GF-D8 (cell line): Measurements from ENCODE around the gene KRT8.
"Not testable (repeated sequence)": the region's sequence is repeated elsewhere in the genome, so short reads cannot be mapped to it uniquely, and the experiment has no call there.

Experiments used
- DNase-seq: peaks from one replicate; lab custom pipeline; 2025; lab: John Stamatoyannopoulos, UW

The KRT8 gene

DNA sequence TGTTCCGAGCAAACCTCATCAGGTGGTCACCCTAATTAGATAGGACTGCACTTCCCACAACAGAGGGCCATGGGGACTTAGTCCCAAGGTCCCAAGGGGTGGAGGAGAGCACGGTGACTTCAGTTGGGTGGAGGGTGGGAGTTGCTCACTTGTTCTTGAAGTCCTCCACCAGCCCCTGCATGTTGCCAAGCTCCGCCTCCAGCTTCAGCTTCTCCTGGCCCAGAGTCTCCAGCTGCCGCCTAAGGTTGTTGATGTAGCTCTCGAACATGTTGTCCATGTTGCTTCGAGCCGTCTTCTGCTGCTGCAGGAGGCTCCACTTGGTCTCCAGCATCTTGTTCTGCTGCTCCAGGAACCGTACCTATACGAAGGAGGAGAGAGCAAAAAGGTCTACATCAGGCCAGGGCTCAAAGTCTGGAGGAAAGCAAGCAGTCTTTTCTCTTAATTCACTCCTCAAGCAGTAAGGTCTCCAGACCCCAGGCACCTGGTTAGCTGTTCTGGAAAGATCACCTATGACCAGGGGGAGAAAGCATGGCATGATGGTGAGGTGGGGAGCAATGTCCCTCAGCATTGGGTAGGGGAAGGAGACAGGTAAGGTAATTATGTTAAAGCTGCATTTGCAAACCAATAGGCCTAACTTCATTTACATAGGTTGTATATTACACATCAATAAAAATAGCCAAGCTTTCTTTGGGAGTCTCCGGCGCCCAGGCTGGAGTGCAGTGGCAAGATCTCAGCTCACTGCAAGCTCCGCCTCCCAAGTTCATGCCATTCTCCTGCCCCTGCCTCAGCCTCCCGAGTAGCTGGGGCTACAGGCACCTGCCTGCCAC is 2.9 kb downstream of the KRT8 start:
- no peak for DNase-seq

DNA sequence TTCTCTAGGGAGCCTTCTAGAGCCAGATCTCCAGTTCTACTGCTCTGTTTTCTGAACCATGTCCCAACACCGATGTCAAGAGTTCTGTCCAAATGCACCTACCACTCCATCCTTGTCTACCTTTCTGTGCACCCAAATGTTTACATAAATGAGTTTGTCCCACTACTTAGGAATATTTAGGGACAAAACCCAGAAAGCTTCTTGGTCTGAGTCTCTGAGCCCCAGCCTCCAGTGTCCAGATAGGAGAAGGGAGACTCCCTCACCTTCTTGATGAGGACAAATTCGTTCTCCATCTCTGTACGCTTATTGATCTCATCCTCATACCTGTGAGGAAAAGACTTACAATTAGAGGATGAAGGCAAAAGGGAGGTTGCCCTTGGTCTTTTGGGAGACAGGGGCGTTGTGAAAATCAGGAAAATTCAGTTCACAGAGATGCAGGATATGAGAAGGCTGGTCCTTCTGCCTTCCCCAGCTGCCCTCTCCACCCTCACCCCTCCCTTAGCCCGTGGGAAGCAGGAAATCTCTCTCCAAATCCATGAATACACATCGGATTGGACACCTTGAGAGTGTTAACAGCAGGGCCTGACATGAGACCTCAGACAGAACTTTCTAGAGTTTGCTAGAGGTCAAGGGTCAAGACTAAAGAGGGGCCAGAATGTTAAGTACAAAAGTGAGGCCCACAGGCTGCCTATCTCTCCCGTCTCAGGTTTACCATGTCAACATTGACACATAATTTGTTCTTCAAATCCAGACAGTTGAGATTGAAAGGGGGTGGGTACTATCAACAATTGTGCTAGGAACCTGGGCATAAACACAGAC is 3.8 kb downstream of the KRT8 start:
- DNase-seq: no peak

DNA sequence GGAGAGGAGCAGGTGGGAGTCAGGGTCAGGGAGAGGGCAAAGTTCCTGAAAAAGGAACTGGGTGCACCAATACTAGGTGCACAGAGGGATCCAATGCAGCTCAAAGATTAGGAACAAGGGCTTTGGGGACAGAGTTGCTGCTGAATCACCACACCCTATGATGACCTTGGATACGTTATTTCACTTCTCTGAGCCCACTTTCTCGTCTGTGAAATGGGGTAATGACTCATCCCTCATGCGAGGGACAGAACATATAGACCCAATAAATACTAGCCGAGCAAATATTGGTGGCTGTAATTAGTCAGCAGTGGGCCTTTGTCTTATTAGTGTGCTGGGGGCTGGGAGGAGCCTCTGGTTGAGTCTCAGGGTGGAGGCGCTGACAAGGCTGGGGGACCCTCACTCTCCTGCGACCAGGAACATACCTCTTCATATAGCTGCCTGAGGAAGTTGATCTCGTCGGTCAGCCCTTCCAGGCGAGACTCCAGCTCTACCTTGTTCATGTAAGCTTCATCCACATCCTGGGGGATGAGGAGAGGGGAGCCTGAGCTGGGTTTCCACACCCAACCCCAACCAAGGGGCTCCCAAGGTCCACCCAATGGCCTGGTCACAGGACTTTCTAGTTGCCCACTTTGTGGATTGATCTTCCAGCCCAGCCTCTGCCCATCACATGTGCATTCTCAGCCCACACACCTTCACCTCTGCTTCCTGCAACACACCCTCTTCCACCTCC is 4.5 kb downstream of the KRT8 start:
- DNase-seq: no peak

DNA sequence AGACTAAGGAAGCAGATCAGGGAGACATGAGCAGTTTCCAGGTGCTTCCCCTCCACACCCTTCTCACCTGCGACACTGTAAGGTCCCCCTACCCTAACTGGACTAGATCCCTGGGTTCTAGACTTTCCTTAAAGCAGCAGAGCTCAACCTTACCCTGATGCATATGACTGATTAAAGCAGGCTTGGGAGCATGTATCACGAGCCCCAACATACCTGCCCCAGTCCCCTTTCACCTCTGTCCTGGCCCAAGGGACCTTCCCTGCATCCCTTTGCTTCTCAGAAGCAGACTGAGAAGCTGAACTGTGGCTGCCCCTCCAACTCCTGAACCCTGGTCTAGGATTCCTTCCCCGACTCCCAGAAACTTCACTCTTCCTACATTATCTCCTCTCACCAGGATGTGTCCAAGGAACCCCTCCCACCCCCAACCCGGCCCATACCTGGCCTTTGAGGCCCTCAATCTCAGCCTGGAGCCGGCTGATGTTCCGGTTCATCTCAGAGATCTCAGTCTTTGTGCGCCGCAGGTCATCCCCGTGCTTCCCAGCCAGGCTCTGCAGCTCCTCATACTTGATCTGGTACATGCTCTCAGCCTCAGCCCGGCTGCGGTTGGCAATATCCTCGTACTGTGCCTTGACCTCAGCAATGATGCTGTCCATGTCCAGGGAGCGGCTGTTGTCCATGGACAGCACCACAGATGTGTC is 5.4 kb downstream of the KRT8 start:
- DNase-seq: no peak

DNA sequence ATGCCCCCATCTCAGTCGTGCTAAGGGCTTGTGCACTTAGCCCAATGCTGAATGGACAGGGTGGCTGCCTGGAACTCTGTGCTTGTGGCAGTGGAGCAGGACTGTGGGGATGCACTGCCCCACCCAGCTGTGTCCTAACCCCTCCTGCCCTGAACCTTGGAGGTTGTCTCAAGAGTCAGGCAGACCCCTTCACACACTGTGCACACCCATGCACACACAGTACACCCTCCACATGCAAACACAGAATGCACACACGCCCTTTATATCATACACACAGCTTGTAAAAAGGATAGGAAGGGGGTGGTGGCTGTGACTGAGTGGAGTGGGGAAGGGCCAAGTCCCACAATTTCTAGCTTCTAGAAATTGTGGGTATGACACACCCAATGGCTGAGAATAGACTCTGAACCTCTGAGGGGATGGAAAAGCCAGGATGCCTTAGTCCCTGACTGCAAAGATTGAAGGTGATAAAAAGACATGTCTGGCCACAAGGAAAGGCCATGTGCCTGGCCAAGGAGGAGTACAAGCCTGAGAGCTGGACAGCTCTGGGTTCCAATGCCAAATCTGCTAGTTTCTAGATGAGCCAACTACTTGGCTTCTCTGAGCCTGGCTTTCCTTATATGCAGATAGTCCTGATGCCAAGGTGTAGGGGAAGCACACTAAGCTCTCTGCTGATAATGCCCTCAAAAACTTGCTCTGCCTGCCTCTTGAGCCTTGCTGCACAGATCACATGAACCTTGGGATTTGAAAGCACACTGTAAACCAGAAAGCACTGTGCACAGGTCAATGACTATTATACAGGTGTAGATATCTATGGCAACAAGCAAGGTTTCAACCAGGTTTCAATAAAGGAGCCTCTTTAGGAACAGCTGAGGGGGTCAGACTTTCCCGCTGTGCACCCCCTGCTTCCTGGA is 8.4 kb downstream of the KRT8 start:
- no peak for DNase-seq

DNA sequence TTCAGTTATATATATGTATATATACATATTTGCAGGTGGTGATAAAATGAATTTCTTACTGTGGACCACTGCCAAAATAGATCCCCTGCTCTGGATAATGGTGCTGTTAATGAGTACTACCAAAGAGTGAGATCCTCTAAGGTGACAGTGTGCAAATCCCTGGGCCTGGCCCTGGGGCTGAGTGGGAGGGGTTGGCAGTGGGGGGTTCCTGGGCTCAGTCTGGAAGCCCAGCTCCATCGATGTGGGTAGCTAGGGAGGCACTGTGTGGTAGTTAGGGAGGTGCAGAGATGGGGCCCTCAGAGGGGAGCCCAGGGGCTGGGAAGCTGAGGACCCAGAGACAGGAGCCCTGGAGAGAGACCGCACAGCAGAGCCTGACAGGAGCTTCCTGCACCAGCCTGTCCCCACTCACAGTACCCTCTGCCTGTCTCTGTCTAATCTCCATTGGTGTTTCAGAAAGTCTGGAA is 9.1 kb downstream of the KRT8 start:
- DNase-seq: no peak

DNA sequence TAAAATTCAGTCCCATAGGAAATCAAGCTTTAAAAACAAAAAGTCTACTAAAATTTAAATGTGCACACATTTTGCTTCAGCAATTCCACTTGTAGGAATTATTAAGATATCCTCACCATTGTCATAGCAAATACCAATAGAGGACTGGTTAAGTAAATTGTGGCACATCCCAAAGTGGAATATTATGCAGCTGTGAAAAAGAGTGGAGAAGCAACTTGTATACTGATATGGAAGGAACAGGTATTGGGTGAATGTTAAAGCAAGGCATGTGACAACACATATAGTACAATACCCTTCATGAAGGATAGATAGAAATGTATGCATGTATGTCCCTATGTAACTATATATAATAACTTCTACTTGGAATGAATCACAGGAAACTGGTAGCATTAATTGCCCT is 11.9 kb downstream of the KRT8 start:
- DNase-seq: no peak

DNA sequence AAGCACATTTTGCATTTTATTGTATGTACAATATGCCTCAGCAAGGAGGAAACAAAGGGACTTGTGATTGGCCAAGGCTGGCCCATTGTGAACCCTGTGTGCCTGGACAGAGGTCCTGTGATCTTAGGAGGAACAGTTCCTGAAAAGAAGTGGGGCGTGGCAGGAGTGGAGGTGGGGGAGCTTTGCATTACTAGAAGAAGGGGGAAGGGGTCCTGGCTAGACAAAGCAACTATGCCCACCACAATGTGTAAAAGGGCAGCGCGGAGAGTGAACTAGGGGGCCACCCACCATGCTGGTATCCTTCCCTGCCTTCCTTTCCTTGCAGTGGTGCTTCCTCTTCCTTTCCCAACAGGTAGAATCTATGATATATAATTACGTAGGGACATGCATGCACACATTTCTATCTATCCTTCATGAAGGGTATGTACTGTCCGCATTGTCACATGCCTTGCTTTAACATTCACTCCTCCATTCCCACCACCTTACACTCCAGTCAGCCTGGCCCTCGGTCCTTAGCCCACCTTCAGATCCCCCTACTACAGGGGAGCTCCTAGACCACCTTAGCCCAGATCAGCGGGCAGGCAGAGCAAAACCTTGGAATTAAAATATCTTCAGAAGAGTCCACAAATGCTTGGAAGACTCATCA is 12.5 kb downstream of the KRT8 start:
- DNase-seq: no peak

DNA sequence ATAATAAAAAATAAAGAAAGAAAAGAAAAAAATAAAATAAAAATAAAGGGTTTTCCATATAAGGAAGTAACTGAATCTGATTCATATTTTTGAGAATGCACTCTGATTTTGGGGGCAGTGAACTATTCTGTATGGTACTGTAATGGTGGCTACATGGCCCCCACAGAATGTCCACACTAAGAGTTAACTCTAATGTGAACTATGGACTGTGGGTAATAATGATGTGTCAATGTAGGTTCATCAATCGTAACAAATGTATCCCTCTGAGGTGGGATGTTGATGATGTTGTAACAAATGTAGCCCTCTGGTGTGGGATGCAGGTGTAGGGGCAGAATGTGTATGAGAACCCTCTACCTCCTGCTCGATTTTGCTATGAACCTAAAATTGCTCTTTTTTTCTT is 13.8 kb downstream of the KRT8 start:
- DNase-seq: no peak

DNA sequence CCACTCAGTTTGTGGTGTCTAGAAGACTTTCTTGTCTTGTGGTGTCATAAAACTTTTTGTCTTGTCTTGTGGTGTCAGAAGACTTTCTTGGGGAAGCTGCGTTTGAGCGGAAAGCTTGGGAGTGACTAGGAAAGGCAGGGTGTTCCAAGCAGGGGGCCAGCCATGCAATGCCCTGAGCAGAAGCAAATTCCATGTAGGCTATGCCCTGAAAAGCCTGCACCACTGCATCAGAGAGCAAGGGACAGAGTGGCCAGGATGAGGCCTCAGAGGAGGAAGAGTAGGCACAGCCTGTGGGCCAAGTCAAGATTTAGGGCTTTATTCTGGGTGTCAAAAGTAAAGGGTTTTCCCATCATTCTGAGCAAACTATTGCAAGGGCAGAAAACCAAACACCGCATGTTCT is 14.5 kb downstream of the KRT8 start:
- DNase-seq: no peak

DNA sequence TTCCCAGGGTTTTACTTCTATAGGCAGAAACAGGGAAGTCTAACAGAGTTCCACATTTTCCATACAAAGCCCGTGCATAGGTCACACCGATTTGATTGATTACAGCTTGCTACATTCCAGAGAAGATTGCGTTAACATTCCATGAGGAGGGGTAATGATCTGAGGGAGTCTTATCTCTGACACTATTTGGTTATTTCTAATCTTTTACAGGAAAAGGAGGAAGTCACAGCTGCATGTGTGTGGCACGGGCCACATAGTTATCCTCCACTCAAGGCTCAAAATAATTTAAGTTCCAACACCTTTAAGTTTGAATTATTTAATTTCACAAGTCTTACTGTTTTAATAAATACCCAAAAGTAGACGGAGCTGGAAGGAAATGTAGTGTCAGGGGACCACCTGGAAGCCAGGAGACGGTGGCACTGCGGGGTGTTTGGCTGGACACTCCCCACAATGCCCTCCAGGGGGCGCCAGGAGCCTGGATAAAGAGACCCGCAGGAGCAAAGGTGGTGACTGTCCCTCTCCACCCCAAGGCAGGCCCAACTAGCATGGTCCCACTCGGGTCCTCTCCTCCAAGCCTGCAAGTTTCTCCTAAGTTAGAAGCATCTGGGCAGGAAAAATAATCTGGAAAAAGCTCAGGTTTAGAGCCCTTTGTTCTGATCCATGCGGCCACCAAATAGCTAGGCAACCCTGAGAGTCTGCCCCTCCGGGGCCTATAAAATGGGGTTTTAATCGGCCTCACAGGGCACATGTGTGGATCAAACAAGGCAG is 20.2 kb downstream of the KRT8 start:
- no peak for DNase-seq

DNA sequence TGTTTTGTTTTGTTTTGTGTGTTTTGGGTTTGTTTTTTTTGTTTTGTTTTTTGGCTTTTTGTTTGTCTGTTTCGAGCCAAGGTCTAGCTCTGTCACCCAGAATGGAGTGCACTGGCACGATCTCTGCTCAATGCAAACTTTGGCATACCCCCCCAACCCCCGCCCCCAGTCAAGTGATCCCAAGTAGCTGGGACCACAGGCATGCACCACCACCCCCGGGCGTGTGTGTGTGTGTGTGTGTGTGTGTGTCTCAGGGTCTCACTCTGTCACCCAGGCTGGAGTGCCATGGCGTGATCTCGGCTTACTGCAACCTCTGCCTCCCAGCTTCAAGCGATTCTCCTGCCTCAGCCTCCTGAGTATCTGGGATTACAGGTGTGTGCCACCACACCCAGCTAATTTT is 24.4 kb downstream of the KRT8 start:
- not testable (repeated sequence) for DNase-seq

DNA sequence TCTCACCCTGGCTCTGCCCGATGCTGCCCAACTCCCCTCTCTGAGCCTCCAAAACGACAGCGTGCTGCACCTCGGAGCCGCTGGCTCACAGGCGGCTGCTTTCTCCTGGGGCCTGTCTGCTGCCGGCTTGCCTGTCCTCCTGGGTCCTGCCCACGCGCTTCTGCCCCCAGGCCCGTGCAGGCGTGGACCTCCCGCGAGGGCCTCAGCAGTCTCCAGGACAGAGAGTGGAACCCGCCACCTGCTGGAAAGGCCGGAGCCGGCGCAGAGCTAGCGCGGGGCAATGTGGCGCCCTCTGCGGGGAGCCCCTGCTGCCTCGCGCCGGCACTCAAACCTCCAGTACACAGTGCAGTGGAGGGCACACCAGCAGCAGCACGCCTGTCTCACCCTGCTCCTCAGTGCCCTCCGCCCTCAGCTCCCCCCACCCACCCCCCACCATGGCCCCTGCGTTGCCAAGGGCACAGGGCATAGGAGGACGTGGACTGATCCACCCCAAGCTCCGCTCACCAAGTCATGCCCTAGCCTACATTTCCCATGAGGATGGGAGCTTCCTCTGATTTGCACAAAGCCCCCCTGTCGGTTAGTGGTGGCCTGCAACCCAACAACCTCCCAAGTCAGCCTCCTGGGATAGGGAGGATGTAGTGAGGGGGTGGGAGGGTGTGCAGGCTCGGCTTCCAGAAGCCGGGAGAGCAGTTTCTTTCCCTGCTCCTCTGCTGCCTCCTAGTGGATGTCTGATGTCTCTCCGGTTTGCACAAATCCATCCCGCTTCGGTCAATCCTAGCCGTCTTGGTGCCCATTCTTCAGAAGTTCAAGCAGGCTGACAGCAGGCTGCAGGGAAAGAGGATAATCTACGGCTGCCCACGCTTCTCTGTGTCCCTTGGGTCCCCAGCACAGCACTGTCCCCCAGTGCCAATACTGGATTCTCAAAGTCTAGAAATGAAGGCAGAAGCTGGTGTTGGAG is 25.2 kb downstream of the KRT8 start:
- DNase-seq: no peak

DNA sequence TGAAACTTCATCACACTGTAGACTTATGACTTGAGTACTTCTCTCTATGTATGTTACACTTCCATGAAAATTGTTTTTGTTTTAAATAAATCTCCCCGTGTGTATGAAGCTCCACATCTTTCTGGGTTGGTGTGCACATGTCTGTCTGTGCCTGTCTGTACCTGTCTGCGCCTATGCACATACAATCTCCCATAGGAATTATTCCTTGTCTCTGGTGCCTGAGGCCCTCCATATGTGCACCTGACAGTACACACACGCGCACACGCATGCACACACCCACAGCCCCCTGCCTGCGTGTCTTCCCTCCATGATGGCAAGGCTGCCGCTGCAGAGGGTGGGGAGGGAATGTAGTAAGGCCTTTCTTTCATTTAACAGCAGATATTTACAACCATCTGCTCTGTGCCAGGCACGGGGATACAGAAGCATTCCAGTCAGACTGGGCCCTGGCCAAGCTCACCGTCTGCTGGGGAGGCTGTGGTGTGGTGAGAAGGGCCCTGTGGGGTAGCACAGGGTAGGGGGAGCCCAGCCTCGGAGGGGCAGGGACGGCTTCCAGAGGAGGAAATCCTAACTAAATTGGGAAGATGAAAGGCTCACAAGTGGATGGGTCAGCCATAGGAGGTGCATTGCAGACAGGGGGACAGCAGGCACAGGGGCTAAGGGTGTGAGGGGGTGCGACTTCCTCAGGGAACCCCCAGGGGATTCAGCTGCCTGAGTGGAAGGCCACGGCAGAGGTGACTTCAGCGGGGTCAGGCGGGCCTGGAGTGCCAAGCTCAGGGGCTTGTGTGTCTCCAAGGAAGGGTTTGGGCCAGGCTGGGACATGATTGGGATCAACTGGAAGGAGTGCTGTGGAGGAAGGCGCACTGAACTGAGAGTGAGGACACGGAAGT is 26.1 kb downstream of the KRT8 start:
- no peak for DNase-seq

DNA sequence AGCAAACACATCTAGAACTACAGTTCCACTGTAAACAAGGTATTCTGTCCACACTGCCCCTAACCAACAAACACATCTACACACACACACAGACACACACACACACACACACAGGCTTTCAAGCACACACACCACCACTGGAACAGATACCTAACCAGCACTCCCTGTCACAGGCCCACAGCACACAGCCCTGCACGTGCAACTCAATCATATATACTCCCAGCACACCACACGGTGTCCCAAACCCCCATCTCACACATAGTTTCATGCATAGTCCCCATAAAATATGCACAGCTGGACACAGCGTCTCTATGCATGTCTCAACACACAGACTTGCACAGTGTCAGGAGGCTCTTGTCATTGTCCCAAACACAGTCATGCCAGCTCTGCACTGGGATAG is 27.6 kb downstream of the KRT8 start:
- no peak for DNase-seq

DNA sequence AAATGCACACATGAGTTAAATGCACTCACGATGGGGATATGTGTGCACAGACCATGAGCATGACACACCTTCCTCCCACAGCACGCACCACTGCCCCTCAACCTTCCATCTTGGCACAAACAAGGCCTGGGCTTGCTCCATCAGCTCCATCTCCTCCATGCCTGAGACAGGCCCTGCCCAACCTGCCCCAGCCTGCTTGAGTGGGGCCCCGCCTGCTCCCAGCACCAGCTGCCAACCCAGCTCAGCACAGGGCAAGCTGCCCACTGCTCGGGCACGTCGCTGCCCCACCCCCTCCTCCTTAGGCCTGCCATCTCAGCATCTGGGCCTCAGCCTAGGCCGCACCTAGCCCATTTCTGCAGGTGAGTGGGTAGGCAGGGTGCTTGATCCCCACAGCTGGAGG is 28.5 kb downstream of the KRT8 start:
- no peak for DNase-seq
